BLaER1 (cell line): ENCODE measurements around the gene B4GALNT3.

ENCODE experiments used
- H3K27ac ChIP-seq: shearing (Covaris generic); formaldehyde crosslinking; 2 replicates; pipeline ENCODE4 v1.8.1; 2022
- H3K27me3 ChIP-seq: shearing (Covaris generic); formaldehyde crosslinking; 2 replicates; pipeline ENCODE4 v1.8.1; 2022
- H3K36me3 ChIP-seq: shearing (Covaris generic); formaldehyde crosslinking; 2 replicates; pipeline ENCODE4 v1.8.1; 2022
- H3K4me1 ChIP-seq: shearing (Covaris generic); formaldehyde crosslinking; 2 replicates; pipeline ENCODE4 v1.8.1; 2022
- H3K4me2 ChIP-seq: shearing (Covaris generic); formaldehyde crosslinking; 2 replicates; pipeline ENCODE4 v1.8.1; 2022
- H3K4me3 ChIP-seq: shearing (Covaris generic); formaldehyde crosslinking; 2 replicates; pipeline ENCODE4 v1.8.1; 2022
- H3K9ac ChIP-seq: shearing (Covaris generic); formaldehyde crosslinking; 2 replicates; pipeline ENCODE4 v1.8.1; 2022
- H3K9me3 ChIP-seq: shearing (Covaris generic); formaldehyde crosslinking; 2 replicates; pipeline ENCODE4 v1.8.1; 2022
- H4K20me1 ChIP-seq: shearing (Covaris generic); formaldehyde crosslinking; 2 replicates; pipeline ENCODE4 v1.8.1; 2022
- Cebpa-rat ChIP-seq: shearing (Covaris generic); IDR thresholded peaks from 2 replicates; pipeline ENCODE4 v1.8.1; 2022

The B4GALNT3 gene

GRCh38 chr12:466762-467161 is 7.0 kb downstream of the B4GALNT3 start:
- Histone ChIP-seq H3K27me3 (peaks cover 19% of the 10 kb centered on the region), H3K4me2 (no peak overlapping the region), H3K27ac (no peak overlapping the region), H3K9me3 (no peaks in the 10 kb centered on the region), H4K20me1 (0 out of 2 replicates have a peak, but pooled peaks cover 4% of the 10 kb centered on the region), H3K4me1 (no peaks in the 10 kb centered on the region), H3K9ac (no peak overlapping the region), H3K4me3 (no peak overlapping the region), H3K36me3 (no peaks in the 10 kb centered on the region)
- no peak for TF ChIP-seq Cebpa-rat

- H3K4me1 ChIP-seq: no peaks in the 10 kb centered on the region
- no peaks in the 10 kb centered on the region for H4K20me1 ChIP-seq
- H3K27ac ChIP-seq: no peak overlapping the region
- no peak overlapping the region for H3K9ac ChIP-seq
- no peak overlapping the region for H3K4me3 ChIP-seq
- H3K4me2 ChIP-seq: no peak overlapping the region
- no peaks in the 10 kb centered on the region for H3K9me3 ChIP-seq
- H3K36me3 ChIP-seq: no peaks in the 10 kb centered on the region
- TF ChIP-seq Cebpa-rat: no peak
- peaks cover 10% of the 10 kb centered on the region for H3K27me3 ChIP-seq
These were observed 7.9 kb downstream of the B4GALNT3 start for GRCh38 chr12:467591-467990.

- Histone ChIP-seq H3K36me3 (no peaks in the 10 kb centered on the region), H3K9ac (no peak overlapping the region), H3K9me3 (no peaks in the 10 kb centered on the region), H3K4me1 (no peaks in the 10 kb centered on the region), H3K27me3 (no peaks in the 10 kb centered on the region), H4K20me1 (no peaks in the 10 kb centered on the region), H3K4me3 (no peak overlapping the region), H3K27ac (no peak overlapping the region), H3K4me2 (no peak overlapping the region)
- no peak for TF ChIP-seq Cebpa-rat
These were observed 9.1 kb downstream of the B4GALNT3 start for GRCh38 chr12:468671-469389.

- Histone ChIP-seq H3K9me3 (no peaks in the 10 kb centered on the region), H3K27me3 (no peaks in the 10 kb centered on the region), H4K20me1 (no peaks in the 10 kb centered on the region), H3K4me1 (peaks cover 7% of the 10 kb centered on the region), H3K4me3 (no peak overlapping the region), H3K4me2 (no peak overlapping the region), H3K36me3 (no peaks in the 10 kb centered on the region), H3K27ac (no peak overlapping the region), H3K9ac (no peak overlapping the region)
- TF ChIP-seq Cebpa-rat: no peak
These were observed 10.4 kb downstream of the B4GALNT3 start for GRCh38 chr12:470133-470532.

GRCh38 chr12:473198-473597 is 13.5 kb downstream of the B4GALNT3 start:
- H3K27ac ChIP-seq: no peak overlapping the region
- no peaks in the 10 kb centered on the region for H3K27me3 ChIP-seq
- H3K9me3 ChIP-seq: no peaks in the 10 kb centered on the region
- H3K4me2 ChIP-seq: no peak overlapping the region
- H3K9ac ChIP-seq: no peak overlapping the region
- peaks cover 16% of the 10 kb centered on the region for H3K4me1 ChIP-seq
- no peak for TF ChIP-seq Cebpa-rat
- H3K36me3 ChIP-seq: no peaks in the 10 kb centered on the region
- H4K20me1 ChIP-seq: no peaks in the 10 kb centered on the region
- H3K4me3 ChIP-seq: no peak overlapping the region

- H3K36me3 ChIP-seq: no peaks in the 10 kb centered on the region
- H3K9ac ChIP-seq: no peak overlapping the region
- TF ChIP-seq Cebpa-rat: no peak
- H3K4me3 ChIP-seq: no peak overlapping the region
- H3K4me2 ChIP-seq: no peak overlapping the region
- H3K27ac ChIP-seq: no peak overlapping the region
- H3K4me1 ChIP-seq: peaks cover 16% of the 10 kb centered on the region
- no peaks in the 10 kb centered on the region for H4K20me1 ChIP-seq
- H3K27me3 ChIP-seq: no peaks in the 10 kb centered on the region
- H3K9me3 ChIP-seq: no peaks in the 10 kb centered on the region
These were observed 14.3 kb downstream of the B4GALNT3 start for GRCh38 chr12:473863-474577.

GRCh38 chr12:475286-475685 is 15.5 kb downstream of the B4GALNT3 start:
- Histone ChIP-seq H3K27me3 (no peaks in the 10 kb centered on the region), H3K4me1 (peaks cover 16% of the 10 kb centered on the region), H3K36me3 (no peaks in the 10 kb centered on the region), H3K9ac (no peak overlapping the region), H4K20me1 (no peaks in the 10 kb centered on the region), H3K27ac (no peak overlapping the region), H3K4me2 (peak overlapping the region; percentile 62), H3K4me3 (no peak overlapping the region), H3K9me3 (no peaks in the 10 kb centered on the region)
- no peak for TF ChIP-seq Cebpa-rat

GRCh38 chr12:479161-479560 is 19.4 kb downstream of the B4GALNT3 start:
- TF ChIP-seq Cebpa-rat: no peak
- H3K27ac ChIP-seq: no peak overlapping the region
- H3K27me3 ChIP-seq: no peaks in the 10 kb centered on the region
- no peak overlapping the region for H3K4me2 ChIP-seq
- no peaks in the 10 kb centered on the region for H3K9me3 ChIP-seq
- H3K4me3 ChIP-seq: no peak overlapping the region
- no peaks in the 10 kb centered on the region for H3K36me3 ChIP-seq
- no peak overlapping the region for H3K9ac ChIP-seq
- H3K4me1 ChIP-seq: peaks cover 37% of the 10 kb centered on the region
- H4K20me1 ChIP-seq: no peaks in the 10 kb centered on the region

GRCh38 chr12:480831-481816 is 21.4 kb downstream of the B4GALNT3 start:
- no peaks in the 10 kb centered on the region for H3K36me3 ChIP-seq
- no peak overlapping the region for H3K9ac ChIP-seq
- H3K4me1 ChIP-seq: peaks cover 21% of the 10 kb centered on the region
- TF ChIP-seq Cebpa-rat: no peak
- H3K27me3 ChIP-seq: no peaks in the 10 kb centered on the region
- H3K4me3 ChIP-seq: no peak overlapping the region
- no peaks in the 10 kb centered on the region for H3K9me3 ChIP-seq
- H4K20me1 ChIP-seq: no peaks in the 10 kb centered on the region
- H3K27ac ChIP-seq: peak overlapping the region; percentile 57
- H3K4me2 ChIP-seq: peak overlapping the region; percentile 64

GRCh38 chr12:482061-482460 is 22.3 kb downstream of the B4GALNT3 start:
- no peaks in the 10 kb centered on the region for H4K20me1 ChIP-seq
- no peaks in the 10 kb centered on the region for H3K27me3 ChIP-seq
- no peak overlapping the region for H3K27ac ChIP-seq
- TF ChIP-seq Cebpa-rat: no peak
- no peak overlapping the region for H3K4me3 ChIP-seq
- H3K36me3 ChIP-seq: no peaks in the 10 kb centered on the region
- H3K9me3 ChIP-seq: no peaks in the 10 kb centered on the region
- peak overlapping the region; percentile 64 for H3K4me2 ChIP-seq
- peaks cover 21% of the 10 kb centered on the region for H3K4me1 ChIP-seq
- no peak overlapping the region for H3K9ac ChIP-seq
